ENCODE measurements around the gene ACADVL.

DNA sequence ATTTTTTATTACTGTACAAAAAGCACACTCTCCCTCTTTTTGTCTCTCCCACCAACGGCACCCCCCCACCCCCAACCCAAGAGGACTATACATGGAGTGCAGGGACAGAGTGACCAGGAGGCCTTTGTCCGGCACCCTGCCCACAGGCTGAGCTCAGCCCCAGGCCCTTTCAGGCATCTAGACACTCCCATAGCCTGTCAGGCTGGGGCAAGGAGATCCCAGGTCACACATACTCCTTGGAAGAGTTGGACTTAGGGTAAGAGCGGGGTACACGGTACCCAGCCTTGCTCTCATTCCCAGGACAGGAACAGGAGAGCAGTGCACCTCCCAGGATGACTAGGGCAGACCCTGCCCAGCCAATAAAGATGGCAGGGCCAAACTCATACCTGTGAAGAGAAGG lies 40.4 kb downstream of the ACADVL start:
- TF ChIP-seq CTCF (IDR thresholded peaks at IDR 0.05) (no peak), EZH2 (IDR thresholded peaks at IDR 0.05) (no peak), EZH2phosphoT487 (IDR thresholded peaks at IDR 0.05) (no peak)
